Endodermal cell (in vitro differentiated cells): ENCODE results near the gene KRTAP4-8. TPM values are rescaled to one million over a fixed set of nuclear protein-coding genes. Genes with fewer than 3 reads are reported as not detected.
"Not testable (repeated sequence)": the region's sequence is repeated elsewhere in the genome, so short reads cannot be mapped to it uniquely, and the experiment has no call there.

ENCODE experiments used
- DNase-seq: peaks from one replicate; pipeline ENCODE4 v3.0.0-alpha.2; 2017
- H3K27ac ChIP-seq: 2 replicates; pipeline ENCODE4 v1.5.1; 2013; ENCODE audit warnings: mild to moderate bottlenecking, low read depth, low read length, moderate library complexity
- H3K27me3 ChIP-seq: 2 replicates; pipeline ENCODE4 v1.6.1; 2013; ENCODE audit warnings: mild to moderate bottlenecking, low read length, moderate library complexity; ENCODE audit not compliant: insufficient read depth, control insufficient read depth, poor library complexity, severe bottlenecking
- H3K36me3 ChIP-seq: 2 replicates; pipeline ENCODE4 v1.7.0; 2013; ENCODE audit warnings: mild to moderate bottlenecking, low read length, moderate library complexity; ENCODE audit not compliant: control insufficient read depth, insufficient read depth
- H3K4me1 ChIP-seq: one replicate; pipeline ENCODE4 v1.7.0; 2013; ENCODE audit warnings: low read length; ENCODE audit not compliant: control insufficient read depth, insufficient read depth
- H3K4me3 ChIP-seq: 2 replicates; pipeline ENCODE4 v1.5.1; 2013; ENCODE audit warnings: mild to moderate bottlenecking, low read length, moderate library complexity
- H3K9ac ChIP-seq: 2 replicates; pipeline ENCODE4 v1.6.1; 2013; ENCODE audit warnings: mild to moderate bottlenecking, low read length, moderate library complexity; ENCODE audit not compliant: poor library complexity, severe bottlenecking; ENCODE audit errors: extremely low read depth
- H3K9me3 ChIP-seq: 2 replicates; pipeline ENCODE4 v1.6.1; 2013; ENCODE audit warnings: mild to moderate bottlenecking, low read length, moderate library complexity; ENCODE audit not compliant: control insufficient read depth
- H3K27ac Mint-ChIP-seq: 2 replicates; pipeline ENCODE4 v1.8.0; 2020; ENCODE audit warnings: mixed read lengths
- H3K27me3 Mint-ChIP-seq: 2 replicates; pipeline ENCODE4 v1.8.0; 2021; ENCODE audit warnings: mild to moderate bottlenecking, mixed read lengths; ENCODE audit not compliant: insufficient read depth
- H3K36me3 Mint-ChIP-seq: 2 replicates; pipeline ENCODE4 v1.8.0; 2020; ENCODE audit warnings: low read depth, mixed read lengths
- H3K4me1 Mint-ChIP-seq: 2 replicates; pipeline ENCODE4 v1.8.0; 2020; ENCODE audit warnings: mixed read lengths
- H3K4me3 Mint-ChIP-seq: 2 replicates; pipeline ENCODE4 v1.8.0; 2020; ENCODE audit warnings: mild to moderate bottlenecking, moderate library complexity, mixed read lengths
- H3K9me3 Mint-ChIP-seq: 2 replicates; pipeline ENCODE4 v1.8.0; 2020; ENCODE audit warnings: mild to moderate bottlenecking, mixed read lengths
- CTCF ChIP-seq: fragments of 200-600 bp; sonication (generic); conservative IDR thresholded peaks from 2 replicates; pipeline ENCODE4 v1.5.0; 2021; ENCODE audit warnings: antibody characterized with exemption, mild to moderate bottlenecking
- WGBS, 2 experiments: methylation state at CpG; one replicate each; pipeline versions ENCODE4 v1.1.5 to v1.1.7; 2013; ENCODE audit warnings: missing lambda C conversion rate in 2 of 2, mixed read lengths in 1 of 2; ENCODE audit not compliant: insufficient coverage in 1 of 2, insufficient read length in 1 of 2; 5-methylcytosine and 5-hydroxymethylcytosine counted together
- total RNA-seq, 2 donors: library from RNA; stranded (reverse); fragmentation: NEBNext Ultra II Directional in 1 of 2; extraction: Animal tissue kit (Norgen Biotek cat#: 25700) in 1 of 2; gene quantifications; 2 replicates in 1 of 2; 3 replicates in 1 of 2; pipeline ENCODE4 v1.2.1, GENCODE V29; 2021

KRTAP4-8 gene
- total RNA-seq, 2 donors from 2014 or later: not detected

- Histone ChIP-seq H3K27ac (no peak overlapping the region), H3K9ac (no peak overlapping the region), H3K27me3 (no peaks in the 10 kb centered on the region), H3K9me3 (peaks cover 15% of the 10 kb centered on the region), H3K36me3 (no peaks in the 10 kb centered on the region), H3K4me1 (no peaks in the 10 kb centered on the region), H3K4me3 (no peak overlapping the region)
- WGBS, 2 experiments: 97% methylated on average over 4 to 7 of the region's 7 CpGs
- Mint-ChIP-seq H3K4me1 (no peaks in the 10 kb centered on the region), H3K36me3 (no peaks in the 10 kb centered on the region), H3K27me3 (peaks cover 3% of the 10 kb centered on the region), H3K4me3 (no peak overlapping the region), H3K27ac (no peak overlapping the region), H3K9me3 (peaks cover 21% of the 10 kb centered on the region)
- DNase-seq: no peak
- TF ChIP-seq CTCF: no peak
These were observed 1.9 kb downstream of the KRTAP4-8 start for GRCh38 chr17:41096055-41096454.

- H3K4me3 ChIP-seq, H3K4me1 Mint-ChIP-seq, H3K27me3 Mint-ChIP-seq, H3K36me3 Mint-ChIP-seq, H3K27ac ChIP-seq, H3K9ac ChIP-seq, H3K36me3 ChIP-seq, DNase-seq, H3K27me3 ChIP-seq, H3K4me1 ChIP-seq, H3K4me3 Mint-ChIP-seq, H3K27ac Mint-ChIP-seq: not testable (repeated sequence)
- H3K9me3 ChIP-seq: peaks cover 17% of the 10 kb centered on the region
- H3K9me3 Mint-ChIP-seq: peaks cover 21% of the 10 kb centered on the region
- WGBS, 2 experiments: 40 to 74% methylated on average over 1 to 3 of the region's 4 CpGs
These were observed 9.1 kb downstream of the KRTAP4-8 start for GRCh38 chr17:41088760-41089352.

GRCh38 chr17:41084100-41084856, 13.7 kb downstream of the KRTAP4-8 start, which contains the start of gene KRTAP4-7:
KRTAP4-7 (plus strand) TSS chr17:41084150; CDS start chr17:41084207, 57 bp downstream.
- not testable (repeated sequence) for H3K27ac Mint-ChIP-seq, DNase-seq, H3K4me1 Mint-ChIP-seq, H3K27me3 ChIP-seq, H3K9me3 ChIP-seq, H3K4me3 Mint-ChIP-seq, H3K9ac ChIP-seq, H3K36me3 Mint-ChIP-seq, H3K27ac ChIP-seq, H3K27me3 Mint-ChIP-seq, H3K36me3 ChIP-seq, H3K9me3 Mint-ChIP-seq, H3K4me1 ChIP-seq, H3K4me3 ChIP-seq
- WGBS, 2 experiments: 70 to 88% methylated on average over 3 to 13 of the region's 14 CpGs

GRCh38 chr17:41083427-41083826, 14.5 kb downstream of the KRTAP4-8 start:
- not testable (repeated sequence) for H3K27ac Mint-ChIP-seq, H3K9me3 Mint-ChIP-seq, H3K4me1 ChIP-seq, H3K27me3 Mint-ChIP-seq, H3K36me3 Mint-ChIP-seq, H3K36me3 ChIP-seq, DNase-seq, H3K9ac ChIP-seq, H3K4me1 Mint-ChIP-seq, H3K27me3 ChIP-seq, H3K27ac ChIP-seq, H3K9me3 ChIP-seq, H3K4me3 ChIP-seq, H3K4me3 Mint-ChIP-seq
- 40 to 67% methylated on average over 1 of the region's 2 CpGs for WGBS, 2 experiments
